Measurements from ENCODE around the gene ITPR2.

DNA sequence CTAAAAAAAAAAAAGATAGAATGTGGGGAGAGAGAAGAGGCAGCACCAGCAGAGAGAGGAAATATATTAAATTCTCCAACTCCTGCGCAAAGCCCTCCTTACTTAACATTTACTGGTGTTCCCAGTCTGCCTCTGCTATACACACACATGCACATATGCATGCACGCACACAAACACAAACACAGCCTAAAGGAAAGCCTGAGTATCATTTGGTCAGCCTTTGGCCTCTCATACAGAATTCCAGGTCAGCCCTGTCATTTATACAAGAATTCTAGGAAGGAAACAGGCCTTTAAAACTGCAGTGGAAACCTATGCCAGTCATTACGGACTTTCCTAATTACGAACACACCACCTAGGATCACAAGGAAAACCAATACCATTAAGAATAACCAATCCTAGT lies 269.4 kb downstream of the ITPR2 start:
- TF ChIP-seq, protein P1, sequence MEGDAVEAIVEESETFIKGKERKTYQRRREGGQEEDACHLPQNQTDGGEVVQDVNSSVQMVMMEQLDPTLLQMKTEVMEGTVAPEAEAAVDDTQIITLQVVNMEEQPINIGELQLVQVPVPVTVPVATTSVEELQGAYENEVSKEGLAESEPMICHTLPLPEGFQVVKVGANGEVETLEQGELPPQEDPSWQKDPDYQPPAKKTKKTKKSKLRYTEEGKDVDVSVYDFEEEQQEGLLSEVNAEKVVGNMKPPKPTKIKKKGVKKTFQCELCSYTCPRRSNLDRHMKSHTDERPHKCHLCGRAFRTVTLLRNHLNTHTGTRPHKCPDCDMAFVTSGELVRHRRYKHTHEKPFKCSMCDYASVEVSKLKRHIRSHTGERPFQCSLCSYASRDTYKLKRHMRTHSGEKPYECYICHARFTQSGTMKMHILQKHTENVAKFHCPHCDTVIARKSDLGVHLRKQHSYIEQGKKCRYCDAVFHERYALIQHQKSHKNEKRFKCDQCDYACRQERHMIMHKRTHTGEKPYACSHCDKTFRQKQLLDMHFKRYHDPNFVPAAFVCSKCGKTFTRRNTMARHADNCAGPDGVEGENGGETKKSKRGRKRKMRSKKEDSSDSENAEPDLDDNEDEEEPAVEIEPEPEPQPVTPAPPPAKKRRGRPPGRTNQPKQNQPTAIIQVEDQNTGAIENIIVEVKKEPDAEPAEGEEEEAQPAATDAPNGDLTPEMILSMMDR (IDR thresholded peaks at IDR 0.05): no peak
- TF ChIP-seq POLR2A (IDR thresholded peaks at IDR 0.05): no peak
- TF ChIP-seq EP300 (IDR thresholded peaks at IDR 0.05): no peak

Data from tibial nerve (tissue), 4 donors.